GM12872 (cell line): ENCODE results near the gene TTC28.

Source experiments
- CTCF ChIP-seq: IDR thresholded peaks from 3 replicates; pipeline ENCODE4 v1.5.1; 2011; ENCODE audit warnings: low read depth, mild to moderate bottlenecking, low read length, moderate library complexity; ENCODE audit not compliant: insufficient read depth

The TTC28 gene

GRCh38 chr22:28505416-28506149 is 174.1 kb downstream of the TTC28 start:
- no peak for TF ChIP-seq CTCF

GRCh38 chr22:28500006-28500405 is 179.6 kb downstream of the TTC28 start:
- no peak for TF ChIP-seq CTCF

- TF ChIP-seq CTCF, result no peak
Observed at GRCh38 chr22:28498044-28498443, 181.6 kb downstream of the TTC28 start.

- no peak for TF ChIP-seq CTCF
Observed at GRCh38 chr22:28497188-28497587, 182.5 kb downstream of the TTC28 start.

GRCh38 chr22:28488825-28489224 is 190.8 kb downstream of the TTC28 start:
- no peak for TF ChIP-seq CTCF

- TF ChIP-seq CTCF, result no peak
Observed at GRCh38 chr22:28484662-28485061, 195.0 kb downstream of the TTC28 start.

- TF ChIP-seq CTCF, result no peak
Observed at GRCh38 chr22:28481725-28482124, 197.9 kb downstream of the TTC28 start.
